ENCODE measurements around the gene DNAI2. TPM values are rescaled to one million over a fixed set of nuclear protein-coding genes. Genes with fewer than 3 reads are reported as not detected.

The DNAI2 gene
- total and polyA plus RNA-seq, 9 of the 15 experiments (the other 6 are each of a cell fraction or from before 2014, with no cell fraction given) = not detected

- Histone ChIP-seq H3K79me2 (ENCODE audit: control insufficient read depth, insufficient read depth, low read length) (no peaks in the 10 kb centered on the region), H3K9ac (ENCODE audit: insufficient read depth in 1 of 2, low read depth in 2 of 2, low read length in 2 of 2) (no peak overlapping the region), H3K27ac (ENCODE audit: extremely low read depth, low read depth, low read length) (no peak overlapping the region), H3K27me3 (ENCODE audit: control insufficient read depth in 2 of 2, insufficient read depth in 2 of 2, low read length in 2 of 2) (peaks cover 0 to 31% of the 10 kb centered on the region in 2 experiments; a peak in 2 of 5 replicates), H2AFZ (ENCODE audit: low read depth, low read length) (no peak overlapping the region), H3K4me1 (replicated peaks in 1 of 2; ENCODE audit: control insufficient read depth in 2 of 2, insufficient read depth in 2 of 2, low read length in 2 of 2) (peaks cover 0 to 23% of the 10 kb centered on the region in 2 experiments; a peak in 2 of 5 replicates), H3K4me2 (ENCODE audit: insufficient read depth, low read length) (no peak overlapping the region), H3K9me1 (ENCODE audit: control insufficient read depth, insufficient read depth, low read length) (no peaks in the 10 kb centered on the region), H3K9me3 (replicated peaks; ENCODE audit: control insufficient read depth, insufficient read depth, low read depth, low read length) (no peaks in the 10 kb centered on the region), H3K36me3 (ENCODE audit: control insufficient read depth, insufficient read depth, low read length) (no peaks in the 10 kb centered on the region), H3K4me3 (no peak overlapping the region), H4K20me1 (replicated peaks; ENCODE audit: control insufficient read depth, insufficient read depth, low read length) (no peaks in the 10 kb centered on the region)
- intact Hi-C loops (cut with micrococcal nuclease) (no loop called here), in situ Hi-C loops (cut with MboI) (no loop called here)
- TF ChIP-seq ARID1B (IDR thresholded peaks at IDR 0.05) = no peak
- TF ChIP-seq PHTF2 (CRISPR knock-in tag; IDR thresholded peaks at IDR 0.05) = no peak
- no peak for TF ChIP-seq TCF3 (CRISPR knock-in tag; IDR thresholded peaks at IDR 0.05)
- TF ChIP-seq ARID3B (CRISPR knock-in tag; IDR thresholded peaks at IDR 0.05; ENCODE audit: borderline replicate concordance) = no peak
- no peak for TF ChIP-seq KLF16 (IDR thresholded peaks at IDR 0.05)
- no peak for TF ChIP-seq SOX6 (IDR thresholded peaks at IDR 0.05)
- no peak for TF ChIP-seq RB1 (IDR thresholded peaks at IDR 0.05; ENCODE audit: low read depth)
- no peak for TF ChIP-seq RBM34 (IDR thresholded peaks at IDR 0.05; ENCODE audit: borderline replicate concordance, insufficient read depth, low read length)
- TF ChIP-seq RERE (CRISPR knock-in tag; IDR thresholded peaks at IDR 0.05; ENCODE audit: borderline replicate concordance) = no peak
- no peak for TF ChIP-seq ZNF217 (CRISPR knock-in tag; IDR thresholded peaks at IDR 0.05)
- no peak for TF ChIP-seq ZNF785 (CRISPR knock-in tag; IDR thresholded peaks at IDR 0.05)
- TF ChIP-seq HOXB6 (CRISPR knock-in tag; IDR thresholded peaks at IDR 0.05; ENCODE audit: borderline replicate concordance) = no peak
- TF ChIP-seq SNAPC5 (CRISPR knock-in tag; IDR thresholded peaks at IDR 0.05) = no peak
- TF ChIP-seq RBM25 (IDR thresholded peaks at IDR 0.05; ENCODE audit: low read depth, low read length, severe bottlenecking) = no peak
- no peak for TF ChIP-seq MTA2 (IDR thresholded peaks at IDR 0.05; ENCODE audit: low read depth)
- no peak for TF ChIP-seq MECOM (CRISPR knock-in tag; IDR thresholded peaks at IDR 0.05)
- TF ChIP-seq ETV1 (tag; conservative IDR thresholded peaks at IDR 0.05; ENCODE audit: low read depth) = no peak
- ATAC-seq (peak; percentile 39), DNase-seq (ENCODE audit: extremely low read depth in 1 of 4, low spot score in 3 of 4) (no peak), FAIRE-seq (no peak)
- POLR2A ChIA-PET = no interaction called here
- 12% methylated on average over 18 of the region's 21 CpGs for WGBS (ENCODE audit: insufficient coverage, low coverage, missing lambda C conversion rate)
- BruUV-seq (replicated peaks) = no TSS peak
- CTCF ChIA-PET (ENCODE audit: low intra/inter-chr PET ratio) = no interaction called here
Measured at GRCh38 chr17:74245145-74245831, 28.7 kb upstream of the DNAI2 start.

All from K562 (cell line).